B cell (primary cell): ENCODE results near the gene CHMP2B. TPM values are rescaled to one million over a fixed set of nuclear protein-coding genes. Genes with fewer than 3 reads are reported as not detected.

Experiments
- ATAC-seq: fragments of 200-7000 bp; cut with Tn5 transposase; one replicate; pipeline ENCODE4 v1.10.0; 2021; ENCODE audit warnings: low read depth, mild to moderate bottlenecking, moderate number of reproducible peaks, moderate library complexity
- CTCF ChIA-PET: fragments of 350-600 bp; sonication (Branson Sonifier 250); formaldehyde crosslinking; loops from one replicate; lab custom pipeline; 2021; ENCODE audit warnings: antibody characterized with exemption, inconsistent platforms; lab: Charles Lee
- POLR2A ChIA-PET: fragments of 350-600 bp; sonication (Branson Sonifier 250); formaldehyde crosslinking; loops from one replicate; lab custom pipeline; 2021; ENCODE audit warnings: antibody characterized with exemption; lab: Charles Lee
- DNase-seq: peaks from one replicate; pipeline ENCODE4 v3.0.0; 2013
- H2AFZ ChIP-seq: 2 replicates; pipeline ENCODE4 v1.6.1; 2012; ENCODE audit warnings: mild to moderate bottlenecking, low read depth, low read length; ENCODE audit not compliant: insufficient read depth, poor library complexity, severe bottlenecking
- H3K27ac ChIP-seq, 2 donors: 1 replicate in 1 of 2; 2 replicates in 1 of 2; pipeline ENCODE4 v1.5.1; 2012 to 2013; ENCODE audit warnings: low read length in 2 of 2, mild to moderate bottlenecking in 2 of 2, moderate library complexity in 1 of 2
- H3K27me3 ChIP-seq, 4 experiments: fragments of 200-600 bp in 1 of 4; sonication (generic) in 1 of 4; replicated peaks in 1 of 4; 1 replicate in 2 of 4; 2 replicates in 2 of 4; pipeline versions ENCODE4 v1.6.1 to v1.7.0; 2013 to 2016; ENCODE audit warnings: low read length in 3 of 4, mild to moderate bottlenecking in 2 of 4, mixed read lengths in 1 of 4, moderate library complexity in 1 of 4; ENCODE audit not compliant: insufficient read depth in 4 of 4, control insufficient read depth in 3 of 4; ENCODE audit errors: control extremely low read depth in 1 of 4
- H3K36me3 ChIP-seq, 2 experiments: replicated peaks in 1 of 2; 1 replicate in 1 of 2; 2 replicates in 1 of 2; pipeline versions ENCODE4 v1.6.1 to v1.7.1; 2013; ENCODE audit warnings: low read length in 1 of 2; ENCODE audit not compliant: insufficient read depth in 2 of 2, control insufficient read depth in 1 of 2; ENCODE audit errors: control extremely low read depth in 1 of 2, extremely low read depth in 1 of 2
- H3K4me1 ChIP-seq, 2 donors: fragments of 200-600 bp in 1 of 2; sonication (generic) in 1 of 2; 1 replicate in 1 of 2; 2 replicates in 1 of 2; pipeline versions ENCODE4 v1.5.1 to v1.6.1; 2013 to 2017; ENCODE audit warnings: low read length in 2 of 2; ENCODE audit not compliant: control insufficient read depth in 2 of 2, insufficient read depth in 2 of 2
- H3K4me2 ChIP-seq: replicated peaks from 2 replicates; pipeline ENCODE3; 2012; ENCODE audit warnings: mild to moderate bottlenecking, low read depth, low read length; ENCODE audit not compliant: poor library complexity, severe bottlenecking
- H3K4me3 ChIP-seq, 5 experiments: fragments of 200-600 bp in 1 of 5; sonication (generic) in 1 of 5; 1 replicate in 3 of 5; 2 replicates in 2 of 5; pipeline versions ENCODE4 v1.5.1 to v1.7.0; 2011 to 2016; ENCODE audit warnings: low read length in 4 of 5, mild to moderate bottlenecking in 4 of 5, low read depth in 2 of 5, control low read depth in 1 of 5, moderate library complexity in 1 of 5; ENCODE audit not compliant: insufficient read depth in 1 of 5; ENCODE audit errors: control extremely low read depth in 1 of 5, extremely low read depth in 1 of 5
- H3K79me2 ChIP-seq: fragments of 200-600 bp; sonication (generic); one replicate; pipeline ENCODE4 v1.6.0; 2016; ENCODE audit warnings: low read length; ENCODE audit not compliant: control insufficient read depth, insufficient read depth
- H3K9ac ChIP-seq: fragments of 200-600 bp; sonication (generic); 2 replicates; pipeline ENCODE4 v1.6.1; 2017; ENCODE audit warnings: mild to moderate bottlenecking, low read length, moderate library complexity
- H3K9me3 ChIP-seq, 3 donors: one replicate each; pipeline versions ENCODE4 v1.6.1 to v1.7.1; 2013; ENCODE audit warnings: low read length in 2 of 3; ENCODE audit not compliant: control insufficient read depth in 2 of 3, insufficient read depth in 1 of 3; ENCODE audit errors: control extremely low read depth in 1 of 3
- H4K20me1 ChIP-seq: 2 replicates; pipeline ENCODE4 v1.6.0; 2012; ENCODE audit warnings: mild to moderate bottlenecking, low read length; ENCODE audit not compliant: insufficient read depth, control insufficient read depth, poor library complexity, severe bottlenecking
- H3K27ac Mint-ChIP-seq: one replicate; pipeline ENCODE4 v1.8.0; 2021; ENCODE audit warnings: mixed read lengths
- H3K27me3 Mint-ChIP-seq: one replicate; pipeline ENCODE4 v1.8.0; 2021; ENCODE audit warnings: mixed read lengths
- H3K4me1 Mint-ChIP-seq: one replicate; pipeline ENCODE4 v1.8.0; 2021; ENCODE audit warnings: mixed read lengths
- H3K4me3 Mint-ChIP-seq: one replicate; pipeline ENCODE4 v1.8.0; 2021; ENCODE audit warnings: mixed read lengths
- H3K9me3 Mint-ChIP-seq: one replicate; pipeline ENCODE4 v1.8.0; 2022; ENCODE audit warnings: mixed read lengths; ENCODE audit not compliant: insufficient read depth
- EZH2 ChIP-seq: IDR thresholded peaks from 2 replicates; pipeline ENCODE4 v1.6.1; 2012; ENCODE audit warnings: borderline replicate concordance, low read depth, mild to moderate bottlenecking, moderate library complexity, low read length; ENCODE audit not compliant: insufficient read depth, poor library complexity, severe bottlenecking
- WGBS: methylation state at CpG from one replicate; pipeline ENCODE4 v1.1.5; 2013; ENCODE audit warnings: missing lambda C conversion rate; ENCODE audit not compliant: insufficient coverage; 5-methylcytosine and 5-hydroxymethylcytosine counted together
- intact Hi-C: fragments of 100-400 bp; cut with micrococcal nuclease; formaldehyde crosslinking; loops from one replicate; pipeline ENCODE4 v1.10.0; 2022
- polyA plus RNA-seq: library from polyadenylated mRNA; depleted of rRNA; stranded (reverse); fragments of >200 nt; gene quantifications from 2 replicates; pipeline ENCODE4 v1.2.3, GENCODE V29; 2012
- total RNA-seq, 2 donors: library from RNA; stranded (reverse); fragments of 120-200 nt in 1 of 2; gene quantifications; 1 replicate in 1 of 2; 2 replicates in 1 of 2; pipeline versions ENCODE4 v1.2.3 to v1.2.4, GENCODE V29; 2013 to 2022
- TF ChIP-seq, protein P1 (sequence below): fragments of 200-600 bp; IDR thresholded peaks from one replicate; pipeline ENCODE4 v1.8.0; 2022; ENCODE audit warnings: antibody characterized with exemption, mild to moderate bottlenecking

The CHMP2B gene
- total and polyA plus RNA-seq, 2 donors (not counting 1 experiment from before 2014, with no cell fraction given), result 18.4 to 25.0 TPM

- TF ChIP-seq EZH2, result no peak
- Mint-ChIP-seq H3K27me3 (peaks cover 14% of the 10 kb centered on the region), H3K27ac (no peak overlapping the region), H3K4me1 (no peaks in the 10 kb centered on the region), H3K4me3 (no peak overlapping the region), H3K9me3 (no peaks in the 10 kb centered on the region)
- no peak for ATAC-seq
- no peak overlapping the region for H3K4me2 ChIP-seq
- no peak overlapping the region for H3K9ac ChIP-seq
- no peaks in the 10 kb centered on the region for H4K20me1 ChIP-seq
- intact Hi-C loops, result no loop called here
- POLR2A ChIA-PET, result no interaction called here
- no peaks in the 10 kb centered on the region for H3K9me3 ChIP-seq
- no peak overlapping the region for H3K27ac ChIP-seq
- H3K27me3 ChIP-seq, result no peaks in the 10 kb centered on the region
- no peaks in the 10 kb centered on the region for H3K4me1 ChIP-seq
- no peak overlapping the region for H3K4me3 ChIP-seq
- H3K79me2 ChIP-seq, result no peaks in the 10 kb centered on the region
- H2AFZ ChIP-seq, result no peak overlapping the region
- CTCF ChIA-PET, result no interaction called here
- H3K36me3 ChIP-seq, result no peaks in the 10 kb centered on the region
- DNase-seq, result no peak
Observed at GRCh38 chr3:87181551-87181950, 45.6 kb upstream of the CHMP2B start.

DNA sequence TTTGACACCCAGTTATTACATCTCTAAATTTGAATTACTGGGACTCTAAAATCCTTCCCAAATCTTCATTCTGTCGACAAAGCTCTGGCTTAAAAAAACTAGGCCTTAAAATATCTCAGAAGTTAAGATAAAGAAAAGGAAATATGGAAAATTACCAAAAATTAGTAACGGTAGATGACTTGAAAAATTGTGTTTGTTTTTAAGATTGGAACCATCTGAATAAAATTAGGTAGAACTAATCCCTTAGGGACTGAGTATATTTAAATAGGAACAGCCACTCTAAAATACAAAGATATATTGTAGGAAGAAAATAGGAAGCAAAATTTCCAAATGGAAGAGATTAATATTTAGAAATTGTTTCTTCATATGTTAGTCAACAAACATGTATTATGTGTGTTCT, 45.1 kb upstream of the CHMP2B start:
- Histone ChIP-seq H3K9me3 (no peaks in the 10 kb centered on the region), H3K4me2 (no peak overlapping the region), H4K20me1 (no peaks in the 10 kb centered on the region), H3K27me3 (no peaks in the 10 kb centered on the region), H2AFZ (no peak overlapping the region), H3K4me1 (no peaks in the 10 kb centered on the region), H3K4me3 (no peak overlapping the region), H3K36me3 (no peaks in the 10 kb centered on the region), H3K27ac (no peak overlapping the region), H3K9ac (no peak overlapping the region), H3K79me2 (no peaks in the 10 kb centered on the region)
- TF ChIP-seq EZH2, result no peak
- TF ChIP-seq, protein P1, sequence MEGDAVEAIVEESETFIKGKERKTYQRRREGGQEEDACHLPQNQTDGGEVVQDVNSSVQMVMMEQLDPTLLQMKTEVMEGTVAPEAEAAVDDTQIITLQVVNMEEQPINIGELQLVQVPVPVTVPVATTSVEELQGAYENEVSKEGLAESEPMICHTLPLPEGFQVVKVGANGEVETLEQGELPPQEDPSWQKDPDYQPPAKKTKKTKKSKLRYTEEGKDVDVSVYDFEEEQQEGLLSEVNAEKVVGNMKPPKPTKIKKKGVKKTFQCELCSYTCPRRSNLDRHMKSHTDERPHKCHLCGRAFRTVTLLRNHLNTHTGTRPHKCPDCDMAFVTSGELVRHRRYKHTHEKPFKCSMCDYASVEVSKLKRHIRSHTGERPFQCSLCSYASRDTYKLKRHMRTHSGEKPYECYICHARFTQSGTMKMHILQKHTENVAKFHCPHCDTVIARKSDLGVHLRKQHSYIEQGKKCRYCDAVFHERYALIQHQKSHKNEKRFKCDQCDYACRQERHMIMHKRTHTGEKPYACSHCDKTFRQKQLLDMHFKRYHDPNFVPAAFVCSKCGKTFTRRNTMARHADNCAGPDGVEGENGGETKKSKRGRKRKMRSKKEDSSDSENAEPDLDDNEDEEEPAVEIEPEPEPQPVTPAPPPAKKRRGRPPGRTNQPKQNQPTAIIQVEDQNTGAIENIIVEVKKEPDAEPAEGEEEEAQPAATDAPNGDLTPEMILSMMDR, result no peak
- H3K4me3 Mint-ChIP-seq, result no peak overlapping the region
- intact Hi-C loops, result no loop called here
- H3K27me3 Mint-ChIP-seq, result peaks cover 14% of the 10 kb centered on the region
- no peaks in the 10 kb centered on the region for H3K4me1 Mint-ChIP-seq
- CTCF ChIA-PET, result interaction anchor here (0.9 kb wide), 1 partner anchor 14 kb away, joined by 3 read pairs; no protein-coding TSS in a partner anchor
- H3K9me3 Mint-ChIP-seq, result no peaks in the 10 kb centered on the region
- no peak overlapping the region for H3K27ac Mint-ChIP-seq
- no CpG with 5 or more reads among the region's 2 CpGs for WGBS
- POLR2A ChIA-PET, result no interaction called here
- no peak for DNase-seq
- ATAC-seq, result no peak
